ENCODE data around the gene EDRF1.

- TF ChIP-seq JUN (CRISPR knock-in tag; IDR thresholded peaks at IDR 0.05) (no peak), CTCF (IDR thresholded peaks at IDR 0.05) (no peak), TEAD4 (CRISPR knock-in tag; IDR thresholded peaks at IDR 0.05) (no peak), NFYB (CRISPR knock-in tag; conservative IDR thresholded peaks at IDR 0.05; ENCODE audit: low read depth) (no peak), FOXP4 (CRISPR knock-in tag; IDR thresholded peaks at IDR 0.05) (no peak), HMGXB4 (CRISPR knock-in tag; IDR thresholded peaks at IDR 0.05) (no peak), AFF4 (CRISPR knock-in tag; IDR thresholded peaks at IDR 0.05; ENCODE audit: borderline replicate concordance) (no peak), CREB1 (CRISPR knock-in tag; IDR thresholded peaks at IDR 0.05) (no peak), ETV6 (CRISPR knock-in tag; IDR thresholded peaks at IDR 0.05) (no peak), E2F5 (CRISPR knock-in tag; IDR thresholded peaks at IDR 0.05) (no peak), IRF1 (CRISPR knock-in tag; IDR thresholded peaks at IDR 0.05) (no peak), NFE2L1 (CRISPR knock-in tag; IDR thresholded peaks at IDR 0.05) (no peak)
Measured at GRCh38 chr10:125812128-125812750, 92.7 kb downstream of the EDRF1 start.
